GM21619 (cell line): ENCODE measurements around the gene EPC2.
"Not testable (repeated sequence)": the region's sequence is repeated elsewhere in the genome, so short reads cannot be mapped to it uniquely, and the experiment has no call there.

ENCODE experiments used
- ATAC-seq: cut with Tn5 transposase; IDR thresholded peaks from one replicate; pipeline ENCODE4 v1.9.1; 2021; ENCODE audit not compliant: unreplicated experiment

The EPC2 gene

DNA sequence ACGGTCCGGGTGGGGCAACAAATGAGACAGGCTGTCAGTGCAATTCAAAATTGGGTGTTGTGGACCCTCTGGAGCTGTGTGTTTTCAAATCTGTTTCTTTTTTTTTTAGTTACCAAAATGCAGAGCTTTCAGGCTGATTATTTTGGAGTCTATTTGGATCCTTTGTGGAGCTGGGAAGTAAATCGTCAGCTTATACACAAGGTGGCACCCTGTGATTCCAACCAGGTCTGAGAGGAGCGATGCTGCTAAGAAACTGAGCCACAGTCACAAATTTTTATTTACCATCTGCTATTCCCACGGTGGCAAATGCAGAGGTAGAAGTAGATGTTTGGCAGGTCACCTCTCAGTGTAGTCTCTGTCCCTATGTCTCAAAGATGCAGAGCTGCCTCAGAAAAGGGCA lies 3.8 kb upstream of the EPC2 start:
- ATAC-seq, result no peak

DNA sequence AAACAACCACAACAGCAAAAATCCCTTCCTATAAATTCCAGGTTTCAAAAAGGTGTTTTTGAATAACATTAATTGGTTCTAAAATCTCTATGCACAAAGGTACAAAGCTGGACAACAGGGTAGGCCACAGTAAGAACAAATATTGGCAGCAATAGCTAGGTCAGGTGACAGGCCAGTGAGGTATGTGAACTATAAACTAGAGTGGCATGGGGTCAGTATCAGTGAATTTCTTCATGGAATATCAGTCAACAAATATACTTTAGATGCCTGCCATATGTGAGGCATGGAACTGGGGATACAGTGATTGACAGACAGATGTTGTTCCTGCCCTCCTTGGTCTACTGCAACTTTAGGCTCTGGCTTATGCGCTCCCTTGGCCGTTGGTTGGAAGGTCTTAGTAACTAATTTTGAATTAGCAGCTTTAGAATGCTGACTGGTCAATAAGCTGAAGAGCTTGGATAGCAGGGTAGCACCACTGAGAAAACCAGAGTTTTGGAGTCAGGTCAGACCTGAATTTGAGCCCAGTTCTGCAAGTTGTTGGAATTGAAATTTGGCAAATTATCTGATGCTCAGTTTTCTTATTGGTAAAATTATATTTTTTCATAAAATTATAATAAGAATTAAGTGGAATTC lies 2.3 kb upstream of the EPC2 start:
- no peak for ATAC-seq

DNA sequence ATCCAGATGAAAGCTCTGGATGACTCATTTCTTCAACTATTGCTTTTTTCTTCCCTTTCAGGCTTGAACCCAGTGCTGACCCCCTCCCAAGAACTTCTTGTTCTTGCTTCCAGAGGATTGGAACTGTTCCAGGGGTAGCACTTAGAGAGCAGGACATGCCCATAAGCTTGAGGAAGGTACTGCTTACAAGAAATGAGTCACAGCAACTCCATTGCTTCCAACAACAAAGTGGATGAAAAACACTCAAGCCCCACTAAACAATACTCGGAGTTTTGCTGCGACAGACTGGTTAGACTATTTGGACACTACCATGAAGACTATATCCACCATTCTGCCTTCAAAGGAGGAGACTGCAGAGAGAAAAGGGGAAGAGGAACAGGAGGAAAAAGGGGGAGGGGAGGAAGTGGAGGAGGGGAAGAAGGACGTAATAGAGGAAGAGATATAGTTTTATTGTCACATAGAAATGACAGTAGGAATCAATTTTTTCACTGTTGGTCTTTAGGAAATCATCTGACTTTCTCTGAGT lies 1.6 kb upstream of the EPC2 start:
- ATAC-seq, result no peak

DNA sequence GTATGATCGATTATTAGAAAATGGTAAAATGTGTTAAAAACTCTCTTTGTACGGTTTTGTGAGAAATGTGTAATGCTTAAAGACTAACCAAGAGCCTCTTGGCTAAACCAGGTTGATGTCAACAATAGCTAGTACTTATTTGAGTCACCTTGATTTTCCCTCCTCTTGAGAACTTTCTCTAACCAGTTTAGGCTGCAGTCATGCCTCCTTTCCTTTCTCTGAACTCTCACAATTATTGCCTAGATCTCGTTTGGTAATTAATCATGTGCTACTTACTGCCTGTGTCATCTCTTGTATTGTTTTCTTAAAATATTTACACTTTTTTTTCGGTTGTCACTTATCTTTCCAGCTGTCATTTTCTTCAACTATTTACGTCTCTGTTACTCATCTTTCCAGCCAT lies 1.1 kb upstream of the EPC2 start:
- peak; percentile 29 for ATAC-seq

DNA sequence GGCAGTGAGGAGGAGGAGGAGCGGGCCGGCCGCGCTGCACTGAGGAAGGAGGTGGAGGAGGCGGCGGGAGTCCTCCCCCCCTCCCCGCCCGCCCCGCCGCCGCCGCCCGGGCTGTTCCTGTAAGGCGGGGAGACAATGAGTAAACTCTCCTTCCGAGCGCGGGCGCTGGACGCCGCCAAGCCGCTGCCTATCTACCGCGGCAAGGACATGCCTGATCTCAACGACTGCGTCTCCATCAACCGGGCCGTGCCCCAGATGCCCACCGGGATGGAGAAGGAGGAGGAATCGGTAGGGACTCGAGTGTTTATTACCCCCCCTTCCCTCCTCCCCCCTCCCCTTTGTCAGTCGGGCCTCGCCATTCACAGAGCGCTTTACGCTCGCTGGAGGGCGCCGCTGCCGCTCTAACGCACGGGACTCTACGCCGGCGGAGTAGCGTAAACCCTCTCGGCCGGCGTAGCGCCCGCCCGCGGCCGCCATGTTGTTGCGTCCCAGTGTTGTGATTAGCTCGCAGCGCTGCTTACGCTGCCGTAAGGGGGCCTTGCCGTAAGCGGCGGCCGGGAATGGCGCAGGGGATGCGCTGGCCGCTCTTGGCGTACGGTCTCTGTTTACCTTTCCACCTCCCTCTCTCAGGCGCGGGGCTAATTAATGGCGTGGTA lies 460 bp downstream of the EPC2 start:
- peak; percentile 42 for ATAC-seq

DNA sequence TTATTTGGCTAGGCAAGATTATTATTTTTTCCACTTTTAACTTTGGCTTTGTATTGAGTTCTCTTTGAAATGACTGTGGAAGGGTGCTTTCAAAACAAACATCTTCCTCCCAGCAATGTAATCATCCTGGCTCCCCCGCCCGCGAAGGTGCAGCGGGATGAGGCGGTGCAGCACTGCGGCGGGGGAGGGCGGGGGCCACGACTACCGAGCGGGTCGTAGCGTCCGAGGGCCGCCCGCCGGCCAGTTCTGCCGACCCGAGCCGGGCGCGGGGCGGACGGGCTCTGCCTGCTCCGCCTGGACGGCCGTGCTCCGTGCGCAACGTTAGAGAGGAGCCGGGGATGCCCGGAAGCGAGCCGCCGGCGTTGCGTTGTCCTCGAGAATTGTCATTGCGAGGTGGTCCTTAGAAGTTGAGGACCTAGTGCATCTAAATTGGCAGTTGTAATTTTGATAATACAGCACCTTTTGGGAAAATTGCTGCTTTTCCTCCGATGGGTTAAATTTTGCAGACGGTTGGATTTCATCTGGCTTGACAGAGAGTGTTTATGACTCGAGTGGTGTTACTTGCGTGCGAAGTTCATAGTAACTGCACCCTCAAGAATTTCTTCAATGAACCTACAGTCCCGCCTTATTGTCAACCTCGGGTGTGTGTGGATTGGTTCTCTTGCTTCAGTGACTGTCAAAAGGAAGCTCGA lies 1.1 kb downstream of the EPC2 start:
- ATAC-seq, result peak; percentile 40

DNA sequence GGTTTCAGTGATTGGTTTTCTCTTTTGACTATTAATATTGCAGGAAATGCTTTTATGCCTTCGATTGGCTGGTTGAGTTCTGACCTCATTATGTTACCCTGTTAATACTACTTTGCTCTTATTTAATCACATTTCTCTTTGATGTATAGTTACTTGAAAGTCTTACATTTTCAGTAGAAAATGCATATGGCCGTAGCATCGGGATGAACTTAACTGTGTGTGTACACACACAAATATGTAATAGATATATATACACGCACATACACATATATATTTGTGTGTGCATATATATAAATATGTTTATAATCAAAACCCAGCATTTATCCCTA lies 1.6 kb downstream of the EPC2 start:
- no peak for ATAC-seq

DNA sequence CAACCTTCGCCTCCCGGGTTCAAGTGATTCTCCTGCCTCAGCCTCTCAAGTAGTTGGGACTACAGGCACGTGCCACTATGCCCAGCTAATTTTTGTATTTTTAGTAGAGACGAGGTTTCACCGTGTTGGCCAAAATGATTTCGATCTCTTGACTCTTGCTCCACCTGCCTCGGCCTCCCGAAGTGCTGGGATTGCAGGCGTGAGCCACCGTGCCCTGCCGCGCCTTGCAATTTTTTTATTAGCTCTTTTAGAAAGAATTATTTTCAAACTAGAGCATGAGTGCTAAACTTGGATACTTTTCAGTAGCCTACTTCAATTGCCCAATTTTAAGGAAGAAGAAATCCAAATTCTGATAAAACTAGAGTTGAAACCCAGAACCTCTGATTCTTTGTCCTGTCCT lies 3.2 kb downstream of the EPC2 start:
- not testable (repeated sequence) for ATAC-seq

DNA sequence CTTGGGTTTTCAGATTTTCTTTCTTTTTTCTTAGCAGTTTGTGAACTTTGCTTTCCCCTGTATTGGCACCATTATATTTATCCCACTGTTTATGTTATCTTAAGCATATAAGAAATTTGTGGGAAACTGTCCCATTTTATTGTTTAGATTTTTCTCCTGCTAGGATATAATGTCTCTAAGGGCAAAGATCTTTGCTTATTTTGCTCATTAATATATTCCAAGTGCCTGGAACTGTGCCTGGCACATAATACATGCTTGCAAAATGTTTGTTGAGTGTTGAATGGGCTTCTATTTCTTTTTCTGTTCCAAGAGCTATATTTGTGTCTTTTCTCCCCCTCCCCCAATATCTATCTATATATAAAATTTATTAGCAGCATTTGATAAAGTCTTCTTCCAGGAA lies 5.4 kb downstream of the EPC2 start:
- no peak for ATAC-seq

DNA sequence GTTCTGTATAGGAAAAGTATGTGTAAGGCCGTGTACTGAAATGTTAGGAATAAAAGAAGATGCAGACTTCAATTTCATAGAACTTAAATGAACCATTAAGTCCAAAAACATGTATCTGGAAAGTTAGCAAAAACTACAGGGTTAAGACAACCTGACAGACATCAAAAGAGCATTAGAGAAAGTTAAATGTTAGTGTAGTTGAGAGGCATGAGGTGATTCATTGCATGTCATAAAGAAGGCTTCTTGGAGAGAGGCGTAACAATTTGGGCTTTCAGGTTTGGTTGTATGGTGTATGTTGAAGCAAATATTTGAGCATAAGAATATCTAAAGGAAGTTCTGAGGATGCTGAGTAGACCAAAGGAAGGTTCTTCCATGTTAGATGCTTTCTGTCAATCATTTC lies 6.3 kb downstream of the EPC2 start:
- ATAC-seq, result no peak

DNA sequence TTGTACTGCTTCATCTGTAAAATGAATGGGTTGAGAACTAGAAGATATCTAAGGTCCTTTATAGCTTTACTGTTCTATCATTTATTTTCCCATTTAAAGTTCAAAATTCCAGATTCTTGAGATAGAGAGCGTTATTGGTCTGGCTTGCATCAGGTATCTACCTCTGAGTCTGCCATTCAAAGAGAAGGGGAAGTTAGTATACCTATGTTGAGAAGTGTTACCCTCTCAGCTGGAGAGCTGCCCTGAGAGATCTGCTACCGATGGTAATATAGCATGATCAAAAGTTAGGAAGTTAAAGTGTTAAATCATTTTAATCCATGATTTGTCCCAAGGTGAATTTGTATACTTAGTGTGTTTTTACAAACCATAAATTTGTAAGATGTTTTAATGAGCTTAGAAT lies 7.4 kb downstream of the EPC2 start:
- no peak for ATAC-seq

DNA sequence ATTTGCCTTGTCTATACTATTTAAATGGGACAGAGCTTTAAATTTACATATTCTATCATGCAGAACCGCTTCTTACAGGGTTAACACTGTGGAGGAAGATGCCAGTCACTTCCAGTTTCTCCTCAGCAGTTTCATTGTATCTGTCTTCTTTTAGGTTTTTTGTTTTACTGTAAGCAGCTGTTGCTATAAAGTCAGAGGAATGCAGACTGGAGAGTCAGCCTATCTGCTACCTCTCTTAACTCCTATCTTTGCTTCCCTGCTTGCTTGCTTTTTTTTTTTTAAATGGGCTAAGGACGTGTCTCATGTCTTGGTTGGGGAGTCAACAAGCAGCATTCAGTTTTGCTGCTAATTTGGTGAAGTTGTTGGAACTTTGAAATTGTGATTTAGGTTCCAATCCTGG lies 8.9 kb downstream of the EPC2 start:
- ATAC-seq, result peak; percentile 89

DNA sequence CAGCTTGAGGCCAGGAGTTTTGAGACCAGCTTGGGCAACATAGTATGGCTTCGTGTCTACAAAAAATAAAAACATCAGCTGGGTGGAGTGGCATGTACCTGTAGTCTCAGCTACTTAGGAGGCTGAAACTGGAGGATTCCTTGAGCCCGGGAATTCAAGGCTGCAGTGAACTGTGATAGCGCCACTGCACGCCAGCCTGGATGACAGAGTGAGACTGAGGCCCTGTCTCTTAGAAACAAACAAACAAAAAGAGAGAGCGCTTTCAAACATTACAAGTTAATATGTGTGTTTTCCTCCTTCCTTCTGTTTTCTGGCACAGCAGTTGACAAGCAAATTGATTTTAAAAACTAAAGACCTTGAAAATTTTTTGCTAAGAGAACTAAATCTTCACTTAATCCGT lies 9.9 kb downstream of the EPC2 start:
- no peak for ATAC-seq

DNA sequence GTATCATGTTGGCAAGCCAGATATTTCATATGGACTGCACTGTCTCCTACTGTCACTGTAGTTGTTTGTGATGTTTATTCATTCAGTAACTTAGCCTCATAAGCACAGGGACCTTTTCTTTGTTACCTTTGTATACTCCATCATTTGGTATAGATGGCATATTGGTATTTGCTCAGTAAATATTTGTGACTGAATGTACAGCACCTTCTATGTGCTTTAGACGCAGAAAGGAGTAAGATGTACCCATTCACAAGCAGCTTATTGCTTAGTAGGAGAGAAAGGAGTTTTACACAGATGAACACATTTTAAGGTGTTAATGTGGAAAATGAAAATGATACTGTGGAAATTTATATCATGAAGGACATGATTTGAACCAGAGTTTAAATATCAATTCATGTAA lies 12.0 kb downstream of the EPC2 start:
- no peak for ATAC-seq

DNA sequence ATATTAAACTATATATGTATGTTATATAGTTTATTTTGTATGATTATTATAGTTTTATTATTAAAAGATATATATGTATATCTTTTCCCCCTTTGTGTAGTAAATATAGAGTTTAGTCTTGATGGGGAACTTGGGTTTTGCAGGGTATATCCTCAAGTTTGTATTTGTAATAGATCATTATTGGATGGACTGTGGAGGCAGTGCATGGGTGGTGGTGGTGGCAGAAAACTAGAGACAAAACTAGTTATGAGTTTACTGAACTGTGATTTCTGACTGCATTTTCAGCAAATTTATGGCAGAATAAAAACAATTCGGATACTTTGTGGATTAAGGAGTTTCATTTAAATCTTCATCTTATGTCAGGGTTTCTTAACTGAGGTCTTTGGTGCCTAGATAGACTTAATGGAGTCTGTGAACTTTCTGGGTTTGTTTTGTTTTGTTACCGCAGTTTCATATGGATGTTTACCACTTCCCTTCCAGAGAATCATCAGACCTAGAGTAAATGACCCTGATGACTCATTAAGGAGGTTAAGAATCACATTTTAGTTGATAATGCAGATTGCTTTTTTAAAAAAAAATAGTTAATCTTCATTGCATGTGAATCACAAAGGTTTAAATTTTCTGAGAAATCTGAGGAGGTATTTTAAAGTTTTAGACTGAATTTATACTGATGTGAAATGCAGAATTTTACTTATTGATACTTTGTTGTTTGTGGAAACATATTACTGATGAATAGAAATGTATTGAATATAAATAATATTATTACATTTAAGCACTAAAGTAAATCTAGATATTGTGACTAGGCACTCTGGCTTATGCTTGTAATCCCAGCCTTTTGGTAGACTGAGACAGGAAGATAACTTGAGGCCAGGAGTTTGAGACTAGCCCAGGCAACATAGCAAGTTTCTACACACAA lies 14.5 kb downstream of the EPC2 start:
- ATAC-seq, result peak; percentile 97

DNA sequence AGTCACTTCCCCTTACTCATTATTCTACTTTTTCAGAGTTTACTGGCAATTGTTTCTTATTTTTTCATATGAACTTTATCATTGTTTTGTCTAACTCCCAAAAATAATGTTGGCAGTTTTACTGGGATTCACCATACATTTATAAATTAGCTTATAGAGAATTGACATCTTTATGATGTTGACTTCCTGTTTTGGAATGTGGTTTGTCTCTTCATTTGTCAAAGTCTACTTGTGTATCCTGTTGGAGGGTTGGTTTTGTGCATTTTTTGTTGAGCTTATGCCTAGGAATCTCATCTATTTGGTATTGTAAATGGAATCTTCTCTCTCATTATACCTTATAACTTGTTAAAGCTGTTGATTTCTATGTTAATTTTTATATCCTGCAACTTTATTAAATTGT lies 16.4 kb downstream of the EPC2 start:
- no peak for ATAC-seq

DNA sequence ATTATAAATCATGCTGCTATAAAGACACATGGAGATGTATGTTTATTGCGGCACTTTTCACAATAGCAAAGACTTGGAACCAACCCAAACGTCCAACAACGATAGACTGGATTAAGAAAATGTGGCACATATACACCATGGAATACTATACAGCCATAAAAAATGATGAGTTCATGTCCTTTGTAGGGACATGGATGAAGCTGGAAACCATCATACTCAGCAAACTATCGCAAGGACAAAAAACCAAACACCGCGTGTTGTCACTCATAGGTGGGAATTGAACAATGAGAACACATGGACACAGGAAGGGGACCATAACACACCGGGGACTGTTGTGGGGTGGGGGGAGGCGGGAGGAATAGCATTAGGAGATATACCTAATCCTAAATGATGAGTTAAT lies 17.8 kb downstream of the EPC2 start:
- not testable (repeated sequence) for ATAC-seq

DNA sequence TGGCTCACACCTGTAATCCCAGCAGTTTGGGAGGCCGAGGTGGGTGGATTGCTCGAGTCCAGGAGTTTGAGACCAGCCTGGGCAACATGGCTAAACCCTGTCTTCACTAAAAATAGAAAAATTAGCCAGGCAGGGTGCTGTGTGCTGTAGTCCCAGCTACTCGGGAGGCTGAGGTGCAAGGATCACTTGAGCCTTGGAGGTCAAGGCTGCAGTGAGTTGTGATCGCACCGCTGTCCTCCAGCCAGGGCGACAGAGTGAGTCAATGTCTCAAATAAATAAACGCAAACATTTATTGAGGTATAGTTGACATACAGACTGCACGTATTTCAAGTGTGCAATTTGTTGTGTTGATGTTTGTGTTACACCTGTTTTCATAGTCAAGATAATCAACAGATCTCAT lies 19.7 kb downstream of the EPC2 start:
- no peak for ATAC-seq

DNA sequence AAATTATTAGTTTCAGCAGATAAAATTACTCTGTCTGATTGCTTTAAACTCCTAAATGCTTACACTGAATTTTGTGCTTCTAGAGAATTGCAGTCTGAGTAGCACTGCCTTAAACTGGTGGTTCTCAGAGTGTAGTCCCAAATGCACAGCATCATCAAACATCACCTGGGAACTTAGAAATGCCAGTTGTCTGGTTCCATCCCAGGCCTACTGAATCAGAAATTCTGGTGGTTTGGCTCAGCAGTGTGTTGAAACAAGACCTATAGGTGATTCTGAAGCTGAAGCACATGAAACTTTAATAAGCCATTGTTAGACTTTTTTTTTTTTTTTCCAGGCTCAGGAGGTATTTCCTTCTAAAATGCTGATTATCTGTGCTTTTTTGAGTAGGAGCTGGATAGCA lies 22.0 kb downstream of the EPC2 start:
- ATAC-seq, result no peak

DNA sequence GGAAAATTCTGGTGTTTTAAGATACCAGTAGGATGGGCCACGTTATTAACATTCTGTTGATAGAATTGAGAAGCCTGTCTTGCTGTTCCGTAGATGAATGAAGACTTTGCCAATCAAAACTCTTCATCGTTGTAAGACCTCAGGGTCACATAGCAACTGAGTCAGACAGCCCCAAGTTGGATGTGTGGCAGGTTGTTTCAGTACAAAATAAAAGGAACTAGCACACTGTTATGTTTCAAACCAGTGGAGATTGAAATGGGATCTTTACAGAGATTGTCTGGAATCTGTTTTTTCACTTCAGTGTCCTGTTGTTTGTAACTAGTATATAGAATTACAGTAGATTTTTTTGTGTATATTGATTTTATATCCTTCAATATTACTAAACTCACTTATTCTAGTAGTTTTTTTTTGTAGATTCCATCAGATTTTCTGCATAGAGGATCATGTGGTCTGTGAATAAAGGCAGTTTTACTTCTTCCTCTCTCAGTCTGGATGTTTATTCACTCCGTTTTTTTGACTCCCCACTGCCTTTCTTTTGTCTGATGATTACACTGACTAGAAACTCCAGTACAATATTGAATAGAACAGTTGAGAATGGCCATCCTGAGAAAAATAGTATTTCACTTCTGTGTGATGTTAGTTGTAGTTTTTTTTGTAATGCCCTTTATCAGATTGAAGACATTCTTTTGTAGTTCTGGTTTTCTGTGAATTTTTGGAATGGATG lies 22.7 kb downstream of the EPC2 start:
- ATAC-seq, result no peak

DNA sequence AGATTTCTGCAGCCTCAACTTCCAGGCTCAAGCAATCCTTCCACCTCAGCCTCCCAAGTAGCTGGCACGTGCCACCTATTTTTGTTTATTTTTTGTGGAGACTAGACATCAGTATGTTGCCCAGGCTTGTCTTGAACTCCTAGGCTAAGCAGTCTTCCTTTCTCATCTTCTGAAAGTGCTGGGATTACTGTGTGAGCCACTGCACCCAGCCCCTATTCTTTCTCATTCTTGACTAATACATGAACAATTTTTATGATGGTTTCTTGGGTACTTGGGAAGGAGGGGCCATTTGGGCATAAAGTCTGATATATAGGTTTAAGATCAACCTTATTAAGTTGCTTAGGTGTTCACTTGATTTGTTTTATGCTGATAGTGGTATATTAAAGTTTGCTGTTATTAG lies 26.2 kb downstream of the EPC2 start:
- ATAC-seq, result no peak
